Stimulated activated CD4-positive, alpha-beta T cell treated with anti-CD3 and anti-CD28 coated beads, Interleukin-2, amount 100 ng/mL, for 48 hours (primary cell): ENCODE measurements around the gene HDAC4.

Source experiments
- DNase-seq, 2 donors: peaks; one replicate each; pipeline ENCODE4 v3.0.0-alpha.2; 2020

HDAC4 gene

DNA sequence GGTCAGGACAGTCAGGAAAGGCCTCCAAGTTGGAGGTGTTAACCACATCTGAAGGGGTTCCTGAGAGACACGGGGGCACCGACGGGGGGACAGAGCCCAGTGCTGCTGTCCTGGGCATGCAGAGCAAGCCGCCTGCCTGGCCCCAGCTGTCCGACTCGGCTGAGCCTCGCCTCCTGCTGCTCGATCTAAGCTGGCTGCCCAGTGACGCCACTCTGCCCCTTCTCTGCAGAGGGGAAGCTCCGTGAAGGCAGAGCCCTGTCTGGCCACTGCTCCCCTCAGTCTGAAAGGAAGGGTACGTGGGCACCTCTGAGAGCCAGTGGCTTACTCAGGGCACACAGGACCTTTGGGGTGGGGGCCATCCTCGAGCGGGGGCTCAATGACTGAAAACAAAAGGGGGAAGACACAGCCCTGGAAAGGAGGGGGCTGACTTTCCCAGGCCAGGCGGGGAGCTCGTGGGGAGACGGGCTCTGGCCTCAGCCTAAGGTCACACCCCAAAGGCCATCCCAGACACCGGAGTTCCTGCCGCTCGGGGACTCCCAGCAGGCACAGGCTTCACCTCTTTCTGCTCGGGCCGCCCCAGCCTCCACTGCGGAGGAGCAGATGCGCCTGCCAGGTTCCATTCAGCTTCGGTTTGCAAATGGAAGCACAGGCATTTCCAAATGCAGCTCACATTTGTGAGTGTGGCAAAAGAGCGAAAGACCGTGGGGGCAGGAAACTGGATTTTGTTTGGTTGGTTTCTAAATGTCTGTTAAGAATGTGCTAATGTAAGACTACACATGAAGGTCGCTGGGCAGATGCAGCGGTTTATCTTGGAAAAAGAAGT, 136.9 kb downstream of the HDAC4 start:
- DNase-seq = no peak

DNA sequence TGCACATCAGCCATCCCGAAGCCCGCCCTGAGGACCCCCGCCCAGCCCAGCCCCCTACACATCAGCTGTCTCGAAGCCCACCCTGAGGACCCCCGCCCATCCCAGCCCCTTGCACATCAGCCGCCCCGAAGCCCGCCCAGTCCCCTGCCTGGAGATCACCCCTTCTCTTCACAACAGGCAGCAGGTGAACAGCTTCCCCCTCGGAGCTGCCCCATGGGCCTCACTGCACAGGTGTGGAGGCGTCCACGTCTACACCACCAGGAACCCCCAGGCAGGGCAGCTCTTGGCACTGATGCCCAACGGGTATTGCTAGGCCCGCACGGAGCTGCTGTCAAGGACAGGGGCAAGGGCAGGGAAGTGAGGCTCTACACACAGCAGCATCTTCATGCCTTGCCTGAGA, 137.6 kb downstream of the HDAC4 start:
- no peak for DNase-seq

DNA sequence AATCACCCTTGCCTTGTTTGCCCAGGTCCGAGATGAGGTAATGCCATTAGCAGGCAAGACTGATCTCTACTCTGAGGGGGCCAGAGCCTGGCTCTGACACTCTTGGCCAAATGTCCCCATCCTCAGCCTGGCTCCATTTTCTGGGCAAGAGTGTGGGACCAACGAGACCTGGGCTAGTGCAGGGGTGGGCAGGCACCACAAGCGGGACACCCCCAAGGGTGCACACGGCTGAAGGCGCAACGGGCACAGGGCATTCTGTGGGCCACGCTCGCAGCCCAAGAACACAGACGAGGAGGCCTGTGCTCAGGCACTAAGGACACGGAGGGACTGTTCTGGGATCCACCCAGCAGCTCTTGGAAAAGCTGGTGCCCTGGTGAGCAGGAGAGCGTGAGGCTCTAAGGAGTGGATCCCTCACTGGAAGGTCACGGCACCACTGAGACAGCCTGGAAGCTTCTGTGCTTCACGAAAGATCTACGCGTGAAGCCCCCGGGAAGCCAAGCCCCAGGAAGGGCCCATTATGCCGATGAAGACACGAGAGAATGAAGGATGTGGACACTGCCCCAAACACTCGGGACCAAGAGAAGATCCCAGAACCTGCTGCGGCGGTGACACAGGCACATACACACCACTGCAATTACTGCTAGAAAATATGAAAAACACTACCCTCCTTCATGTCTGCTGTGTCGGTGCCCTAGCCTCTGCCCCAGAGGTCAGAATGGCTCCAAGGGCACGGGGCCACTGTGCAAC, 138.2 kb downstream of the HDAC4 start:
- DNase-seq = no peak

DNA sequence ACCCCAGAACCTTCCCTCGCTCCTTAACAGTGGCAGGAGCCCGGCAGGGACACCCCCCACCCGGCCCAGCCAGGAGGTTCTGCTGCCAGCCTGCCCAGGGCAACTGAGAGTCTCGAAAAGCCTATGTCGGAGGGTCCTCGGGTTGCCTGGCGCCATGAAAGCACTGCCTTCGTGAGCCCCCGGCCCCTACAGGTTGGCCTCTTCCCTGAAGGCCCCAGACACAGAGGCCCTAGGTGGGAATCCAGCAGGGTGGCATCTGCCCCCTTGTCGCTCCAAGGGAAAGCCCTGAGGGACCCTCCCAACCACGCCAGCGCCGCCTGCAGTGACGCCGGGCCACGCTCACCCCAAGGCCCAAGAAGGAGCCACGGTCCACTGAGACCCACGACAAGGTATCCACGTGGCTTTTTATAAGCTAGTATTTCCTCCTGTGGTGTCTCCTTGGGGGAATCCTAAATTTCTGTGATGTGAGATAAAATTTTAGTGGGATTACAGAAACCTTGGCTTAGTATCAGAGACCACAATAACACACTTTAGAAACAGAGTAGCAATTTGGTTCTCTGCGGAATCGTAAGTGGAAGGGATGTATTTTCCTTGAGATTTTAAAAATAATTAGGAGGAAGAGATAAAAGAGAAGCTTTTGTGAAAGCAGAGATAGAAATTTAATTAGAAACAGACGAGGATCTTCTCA, 138.9 kb downstream of the HDAC4 start:
- DNase-seq = no peak

DNA sequence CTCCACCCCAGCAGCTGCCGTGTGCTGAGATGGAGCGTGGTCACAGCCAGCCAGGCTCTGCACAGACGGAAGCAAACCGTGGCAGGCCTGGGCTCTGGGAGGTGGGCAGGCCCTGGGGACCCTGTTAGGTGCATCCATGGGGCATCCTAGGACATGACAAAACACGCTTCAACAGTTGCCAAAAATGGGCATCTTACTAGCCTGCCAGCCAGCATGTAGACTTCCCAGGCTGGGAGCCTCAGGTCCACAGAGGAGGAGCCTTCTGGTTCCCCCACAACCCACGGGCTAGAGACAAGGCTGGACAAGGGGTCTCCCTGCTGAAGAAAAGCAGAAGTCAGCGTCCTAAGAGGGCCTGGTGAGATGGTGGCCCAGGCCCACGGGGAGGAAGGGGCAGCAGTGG, 139.5 kb downstream of the HDAC4 start:
- DNase-seq = no peak

DNA sequence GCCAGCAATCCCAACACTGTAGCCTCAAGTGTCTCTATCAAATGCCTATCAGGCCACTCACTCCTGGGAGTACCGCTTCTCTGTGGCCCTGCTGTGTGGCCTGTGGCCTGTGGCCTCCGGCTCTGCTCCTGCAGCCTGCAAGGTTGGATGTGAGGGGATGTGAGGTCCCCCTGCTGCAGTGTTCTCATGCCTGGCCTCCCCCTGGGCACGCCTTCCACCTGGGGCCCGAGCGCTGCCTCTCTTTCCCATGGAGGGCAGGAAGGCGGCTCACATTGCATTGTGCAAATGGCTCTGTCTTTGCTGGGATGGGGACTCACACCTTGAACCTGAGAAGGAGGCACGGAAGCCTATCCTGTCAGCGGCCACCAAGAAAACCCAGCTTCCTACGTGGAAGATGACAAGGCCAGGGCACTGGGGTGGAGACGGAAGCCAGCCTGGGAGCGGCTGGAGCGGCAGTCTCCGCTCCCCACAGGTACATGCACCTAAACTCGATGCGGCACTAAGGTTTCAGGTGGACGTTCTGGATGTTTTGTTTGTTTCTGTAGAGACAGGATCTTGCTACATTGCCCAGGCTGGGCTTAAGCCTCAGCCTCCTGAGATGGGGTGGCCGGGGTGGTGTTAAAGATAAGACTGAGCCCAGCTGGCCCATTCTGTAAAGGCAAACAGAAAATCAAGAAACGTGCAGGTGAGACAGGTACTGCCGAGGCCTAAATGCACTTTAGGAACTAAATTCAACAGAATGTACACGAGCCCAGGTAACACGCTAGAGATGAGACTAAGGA, 140.1 kb downstream of the HDAC4 start:
- DNase-seq = no peak

DNA sequence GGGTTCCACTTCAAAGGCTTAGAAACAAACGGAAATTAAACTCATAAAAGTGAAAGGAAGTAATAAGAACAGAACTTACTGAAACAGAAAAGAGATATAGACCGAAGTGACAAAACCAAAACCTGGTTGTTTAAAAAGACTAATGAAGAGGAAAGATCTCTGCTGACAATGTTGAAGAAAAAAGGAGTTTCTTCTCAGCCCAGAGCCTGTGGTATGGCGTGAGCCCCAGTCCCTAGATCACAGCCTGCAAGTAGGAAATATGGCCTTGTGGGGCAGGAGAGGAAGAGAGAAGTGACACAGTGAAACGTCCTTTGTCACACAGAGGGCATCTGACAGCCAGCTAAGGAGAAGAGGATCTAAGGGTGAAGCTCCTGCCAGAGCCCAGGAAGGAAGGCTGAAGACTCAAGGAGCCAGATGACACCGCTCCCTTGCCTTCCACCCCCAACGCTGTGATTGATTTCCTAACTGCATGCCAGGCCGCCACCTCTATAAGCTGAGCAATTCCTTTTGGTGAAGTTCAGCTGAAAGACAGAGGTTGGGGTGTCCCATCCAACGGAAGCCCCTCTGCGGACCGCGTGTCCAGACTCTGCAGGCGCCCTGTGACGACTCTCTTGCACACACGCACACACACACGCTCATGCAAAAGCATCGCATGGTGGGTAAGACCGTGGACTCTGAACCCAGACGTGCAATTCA, 141.1 kb downstream of the HDAC4 start:
- no peak for DNase-seq

DNA sequence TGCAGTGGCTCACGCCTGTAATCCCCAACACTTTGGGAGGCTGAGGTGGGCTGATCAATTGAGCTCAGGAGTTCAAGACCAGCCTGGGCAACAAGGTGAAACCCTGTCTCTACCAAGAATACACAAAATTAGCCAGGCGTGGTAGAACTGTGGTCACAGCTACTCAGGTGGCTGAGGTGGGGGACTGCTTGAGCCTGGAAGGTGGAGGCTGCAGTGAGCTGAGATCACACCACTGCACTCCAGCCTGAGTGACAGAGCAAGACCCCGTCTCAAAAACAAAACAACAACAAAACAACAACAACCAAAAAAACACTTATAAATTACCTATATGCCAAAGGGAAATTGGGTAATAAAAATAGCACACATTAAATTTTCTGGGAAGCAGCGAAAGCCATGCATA, 141.6 kb downstream of the HDAC4 start:
- DNase-seq = no peak

DNA sequence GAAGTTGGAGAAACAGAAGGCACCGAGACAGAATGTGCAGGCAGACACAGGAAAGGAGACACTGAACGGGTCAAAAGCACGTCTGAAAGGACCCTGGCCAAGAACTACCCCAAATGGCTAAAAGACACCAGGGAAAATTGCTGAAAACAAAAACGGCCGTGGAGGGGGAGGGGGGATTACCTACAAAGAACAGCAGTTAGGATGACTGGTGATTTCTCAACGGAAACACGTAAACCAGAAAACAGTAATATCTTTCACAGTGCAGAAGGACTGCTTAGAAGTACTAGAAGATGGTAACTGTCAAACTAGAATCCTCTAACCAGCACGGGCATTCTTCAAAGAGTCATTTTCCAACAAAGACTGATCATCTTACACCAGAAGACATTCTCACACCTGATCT, 142.6 kb downstream of the HDAC4 start:
- no peak for DNase-seq

DNA sequence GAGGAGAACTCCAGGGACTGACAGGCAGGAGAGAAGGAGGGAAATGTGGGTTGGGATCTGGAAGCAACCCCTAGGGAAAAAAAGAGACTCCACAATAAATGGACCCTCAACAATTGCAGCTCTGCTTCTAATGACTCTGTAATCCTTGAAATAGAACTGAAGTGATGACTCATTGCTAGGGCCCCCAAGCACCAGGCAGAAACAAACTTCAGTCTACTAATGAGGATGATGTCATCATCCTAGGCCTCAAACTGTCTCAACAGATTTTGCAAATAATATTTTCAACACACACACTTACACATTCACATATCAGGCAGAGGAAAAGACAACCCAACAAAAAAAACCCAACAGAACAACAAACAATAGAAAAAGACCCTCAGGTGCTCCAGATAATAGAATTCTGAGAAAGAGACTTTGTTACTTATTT, 143.3 kb downstream of the HDAC4 start:
- no peak for DNase-seq

DNA sequence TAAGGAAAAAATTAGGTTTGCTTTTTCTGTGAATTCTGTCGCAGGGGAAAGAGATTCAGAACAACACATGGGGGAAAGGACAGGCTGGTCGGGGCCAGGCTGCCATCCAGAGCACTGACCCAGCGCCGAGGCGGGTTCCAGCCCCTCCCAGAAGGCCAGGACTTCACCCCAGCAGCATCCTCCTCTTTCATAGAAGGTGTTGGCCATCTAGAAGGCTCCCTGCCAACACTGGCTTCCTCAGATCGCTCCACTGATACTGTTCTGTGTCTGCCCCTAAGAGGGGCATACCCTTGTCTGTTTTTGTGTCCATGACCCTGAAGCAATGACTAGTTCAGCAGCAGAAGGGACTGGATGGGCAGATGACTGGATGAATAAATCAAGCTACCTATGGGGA, 144.5 kb downstream of the HDAC4 start:
- DNase-seq = no peak

DNA sequence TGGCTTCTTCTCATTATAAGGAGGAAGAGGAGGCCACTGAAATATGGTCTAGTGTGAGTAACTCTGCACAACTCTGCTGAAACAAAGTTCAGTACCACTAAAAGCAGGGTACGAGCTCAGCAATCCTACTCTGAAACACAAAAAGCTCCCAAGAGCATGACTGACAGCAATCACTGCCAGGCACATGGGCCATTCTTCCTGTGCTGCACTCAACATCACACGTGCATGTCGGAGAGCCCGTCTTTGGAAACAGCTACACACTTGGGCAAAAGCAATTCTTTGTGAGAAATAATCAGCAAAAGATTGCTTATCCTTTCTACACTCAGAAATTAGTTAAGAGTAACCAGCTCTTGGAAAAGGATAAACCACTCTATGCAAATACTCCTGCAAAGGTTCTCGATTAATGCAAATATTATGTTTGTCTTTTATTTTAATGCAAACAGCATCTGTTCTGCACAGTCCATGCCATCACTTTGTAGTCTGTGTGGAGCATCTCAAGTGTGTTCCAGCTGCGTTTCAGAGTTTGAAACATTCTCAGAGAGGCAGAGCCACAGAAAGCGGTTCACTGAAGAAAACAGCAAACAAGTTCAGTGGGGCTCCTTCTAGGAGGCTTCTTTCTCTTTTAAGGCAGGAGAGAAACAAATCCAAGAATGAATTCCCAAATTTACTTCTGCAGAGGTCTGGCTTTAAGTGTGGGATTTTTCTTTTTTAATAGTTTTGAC, 145.0 kb downstream of the HDAC4 start:
- DNase-seq = no peak

DNA sequence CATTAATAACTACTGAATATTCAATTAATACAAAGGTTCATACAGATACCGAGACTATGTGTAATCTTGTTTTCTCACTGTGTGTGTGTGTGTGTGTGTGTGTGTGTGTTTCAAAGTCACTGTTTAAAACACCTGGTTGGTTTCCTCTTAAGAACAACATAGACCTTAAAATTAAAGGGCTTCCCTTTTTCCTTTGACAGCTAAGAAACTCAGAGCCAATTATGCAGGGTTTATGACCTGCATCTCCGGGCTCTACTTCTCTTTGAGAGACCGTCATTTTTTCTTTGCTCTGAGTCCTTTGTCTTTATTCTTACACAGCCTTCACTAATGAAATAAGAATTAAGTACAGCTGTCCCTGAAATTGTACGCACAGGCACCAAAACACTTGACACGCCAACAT, 145.6 kb downstream of the HDAC4 start:
- DNase-seq = no peak

DNA sequence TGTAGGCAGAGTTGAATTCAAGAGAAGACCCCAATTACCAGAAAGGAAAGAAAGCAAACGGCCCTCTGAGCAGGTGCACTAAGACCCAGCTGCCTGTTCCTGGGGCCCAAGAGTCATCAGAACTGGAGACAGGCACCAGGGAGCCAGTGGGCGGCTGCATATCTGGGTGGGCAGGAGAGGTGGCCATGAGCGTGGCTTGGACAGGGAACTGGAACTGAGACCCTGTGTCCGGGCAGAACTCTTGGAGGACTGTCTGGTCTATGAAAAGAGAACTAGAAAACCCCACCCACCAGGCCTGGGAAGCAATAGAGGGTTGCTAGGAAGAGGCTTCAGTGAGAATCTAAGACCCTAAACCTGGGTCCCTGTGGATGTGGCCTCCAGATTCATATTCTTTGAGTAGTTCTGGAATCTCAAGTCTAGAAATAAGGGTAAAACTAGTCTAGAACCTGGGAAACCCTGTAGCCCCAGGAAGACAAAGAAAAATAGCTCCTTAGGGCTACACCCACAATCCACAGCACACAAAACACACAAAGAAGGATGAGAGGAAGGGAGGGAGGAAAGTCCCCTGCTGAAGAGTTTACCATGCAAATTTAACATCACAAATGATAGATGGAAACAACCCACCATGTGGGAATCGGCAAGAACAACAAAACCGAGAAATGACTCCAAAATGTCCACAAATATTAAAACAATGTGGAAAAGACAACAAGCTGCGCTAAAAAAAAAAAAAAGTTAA, 147.0 kb downstream of the HDAC4 start:
- no peak for DNase-seq

DNA sequence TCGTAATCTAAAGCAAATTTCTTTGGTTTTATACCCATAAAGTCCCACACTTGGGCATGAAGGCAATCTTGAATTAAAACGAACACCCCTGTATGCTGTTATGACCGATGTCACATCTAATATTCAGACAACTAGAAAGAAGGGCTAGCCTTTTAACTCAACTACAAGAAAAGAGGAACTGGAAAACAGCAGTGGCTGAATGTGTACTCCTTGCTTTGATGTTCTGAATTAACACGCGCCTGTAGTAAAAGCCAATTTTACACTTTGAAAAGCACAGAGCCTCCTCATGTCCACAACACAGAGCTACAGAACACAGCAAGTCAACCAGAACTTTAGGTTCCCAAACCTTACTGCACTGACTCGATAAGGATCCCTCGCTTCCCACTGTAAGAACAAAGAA, 147.6 kb downstream of the HDAC4 start:
- DNase-seq = no peak

DNA sequence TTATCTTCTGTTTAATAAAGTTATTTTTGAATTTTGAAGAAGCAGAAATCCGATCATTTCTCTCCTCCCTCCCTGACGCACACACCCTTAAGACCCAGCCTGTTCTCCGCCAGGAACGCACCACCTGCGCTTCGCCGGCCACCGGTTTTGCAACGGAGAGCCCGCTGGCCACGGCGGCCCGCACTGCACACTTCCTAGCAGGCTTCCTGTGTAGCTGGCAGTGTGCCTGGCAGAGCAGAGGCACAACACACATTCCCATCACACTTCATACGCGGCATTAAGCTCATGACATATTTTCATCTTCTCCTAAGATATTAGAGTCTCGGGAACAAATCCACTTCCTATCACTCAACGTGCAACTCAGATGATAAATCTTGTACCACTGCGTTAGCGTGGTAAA, 148.0 kb downstream of the HDAC4 start:
- DNase-seq = no peak

DNA sequence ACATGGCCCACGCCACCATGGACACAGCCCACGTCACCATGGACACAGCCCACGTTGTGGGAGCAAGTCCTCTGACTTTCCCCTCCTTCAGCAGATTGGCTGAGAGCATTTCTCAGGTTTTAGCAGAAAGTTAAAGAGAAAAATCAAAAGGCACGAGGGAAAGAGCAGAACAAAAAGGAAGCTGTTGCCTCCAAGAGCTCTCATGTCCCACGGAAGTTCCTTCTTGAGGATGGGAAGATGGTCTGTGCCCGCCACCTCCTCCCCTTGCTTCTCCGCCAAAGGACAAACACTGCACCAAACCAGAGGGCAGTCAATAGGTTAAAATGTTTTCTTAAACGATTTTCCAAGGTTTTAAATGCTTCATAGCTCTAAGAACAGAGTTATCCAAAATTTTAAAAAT, 148.4 kb downstream of the HDAC4 start:
- no peak for DNase-seq

DNA sequence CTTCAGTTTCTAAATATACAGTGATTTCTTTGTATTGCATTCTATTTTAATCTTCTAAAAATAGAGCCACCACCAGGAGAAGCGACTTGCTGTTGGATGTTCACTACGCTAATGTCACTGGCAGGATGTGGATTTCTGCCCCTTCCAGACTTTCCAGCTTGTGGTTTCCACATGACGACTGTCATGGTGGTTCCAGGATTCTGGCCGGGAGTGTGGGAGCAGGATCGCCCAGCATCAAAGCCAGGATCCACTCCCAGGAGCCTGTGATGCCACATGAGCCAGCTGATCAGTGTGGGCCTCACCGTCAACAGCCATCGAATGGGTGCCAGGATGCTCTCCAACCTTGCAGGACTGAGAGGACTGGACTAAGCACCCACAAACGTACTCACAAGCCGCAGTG, 148.8 kb downstream of the HDAC4 start:
- no peak for DNase-seq

DNA sequence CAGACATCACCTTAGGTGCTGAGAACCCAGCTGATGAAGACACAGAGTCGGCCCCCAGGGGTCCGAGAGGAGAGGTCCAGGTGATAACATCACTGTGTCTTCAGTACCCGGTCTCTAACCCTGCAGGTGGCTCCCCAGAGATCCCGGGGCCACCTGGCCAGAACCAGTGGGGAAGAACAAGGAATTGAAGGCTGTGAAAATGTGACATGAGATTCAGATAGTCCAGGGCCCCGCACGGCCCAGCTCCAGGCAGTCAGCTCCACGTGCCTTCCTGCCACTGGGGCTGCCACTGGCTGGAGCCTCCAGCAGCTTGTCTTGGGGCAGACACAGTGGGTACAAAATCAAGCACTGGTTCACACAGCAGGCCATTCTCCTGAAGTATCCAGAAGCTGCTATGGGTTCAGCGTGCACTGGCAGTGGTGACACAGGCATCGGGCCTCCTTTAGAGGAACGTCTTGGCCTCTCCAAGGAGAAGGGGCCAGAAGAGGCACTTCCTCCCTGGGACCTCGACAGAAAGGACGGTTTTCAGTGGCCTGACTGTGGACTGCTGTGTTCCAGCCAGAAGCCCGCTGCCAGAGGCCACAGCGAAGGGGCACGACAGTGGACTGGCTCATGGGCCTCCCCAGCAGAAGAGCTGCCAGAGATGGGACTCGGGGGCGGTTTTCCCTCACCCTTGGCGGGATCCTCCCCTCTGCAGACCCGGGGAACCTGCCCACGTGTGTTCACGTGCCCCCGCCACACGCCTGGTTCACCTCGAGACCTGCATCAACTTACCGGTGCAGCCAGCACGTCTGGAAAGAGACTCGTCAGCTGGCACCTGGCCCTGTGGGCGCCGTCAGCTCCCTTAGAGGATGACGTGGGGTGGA, 150.4 kb downstream of the HDAC4 start:
- no peak for DNase-seq

DNA sequence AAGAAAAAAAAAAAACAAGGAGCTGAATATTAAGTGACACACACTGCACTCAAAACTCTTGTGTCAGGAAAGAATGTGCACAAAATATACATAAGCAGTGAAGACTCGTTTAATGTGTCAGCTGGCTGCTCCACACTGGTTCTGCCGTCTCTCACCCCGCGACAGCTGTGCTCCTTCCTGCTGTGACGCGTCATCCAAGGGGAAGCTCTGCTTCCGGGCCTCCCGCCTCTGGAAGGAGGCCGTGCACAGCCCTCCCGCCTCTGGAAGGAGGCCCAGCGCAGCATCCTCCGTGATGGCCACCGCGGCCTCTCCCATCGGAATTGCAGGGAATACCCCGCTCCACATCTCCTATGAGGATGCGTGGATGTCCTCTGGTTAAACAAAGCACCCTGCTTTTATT, 151.0 kb downstream of the HDAC4 start:
- no peak for DNase-seq
